Neural progenitor cell (in vitro differentiated cells): ENCODE data around the gene MRPL33.

Experiments
- CTCF ChIP-seq: fragments of 200-600 bp; sonication (generic); IDR thresholded peaks from 2 replicates; pipeline ENCODE4 v1.5.1; 2017; ENCODE audit warnings: antibody characterized with exemption, mild to moderate bottlenecking
- EZH2 ChIP-seq: fragments of 200-600 bp; sonication (generic); IDR thresholded peaks from 2 replicates; pipeline ENCODE4 v1.6.1; 2017; ENCODE audit warnings: antibody characterized with exemption, mild to moderate bottlenecking, moderate library complexity

GRCh38 chr2:27782701-27783100, 11.2 kb downstream of the MRPL33 start:
- TF ChIP-seq EZH2: no peak
- no peak for TF ChIP-seq CTCF
